HG03066 (cell line): ENCODE results near the gene SMIM24.
"Not testable (repeated sequence)": the region's sequence is repeated elsewhere in the genome, so short reads cannot be mapped to it uniquely, and the experiment has no call there.

Source experiments
- ATAC-seq: cut with Tn5 transposase; IDR thresholded peaks from one replicate; pipeline ENCODE4 v1.9.1; 2021; ENCODE audit warnings: low read depth; ENCODE audit not compliant: unreplicated experiment

Gene SMIM24

GRCh38 chr19:3457528-3458228, 22.6 kb downstream of the SMIM24 start:
- ATAC-seq, result no peak

GRCh38 chr19:3456925-3457527, 23.3 kb downstream of the SMIM24 start:
- ATAC-seq, result no peak

GRCh38 chr19:3455960-3456601, 24.2 kb downstream of the SMIM24 start:
- no peak for ATAC-seq

GRCh38 chr19:3455393-3455955, 24.9 kb downstream of the SMIM24 start:
- ATAC-seq, result no peak

GRCh38 chr19:3454656-3455392, 25.5 kb downstream of the SMIM24 start:
- no peak for ATAC-seq

GRCh38 chr19:3453840-3454239, 26.5 kb downstream of the SMIM24 start:
- ATAC-seq, result no peak

GRCh38 chr19:3452942-3453214, 27.4 kb downstream of the SMIM24 start:
- ATAC-seq, result not testable (repeated sequence)

GRCh38 chr19:3452171-3452941, 28.0 kb downstream of the SMIM24 start:
- ATAC-seq, result no peak

- no peak for ATAC-seq
Measured at GRCh38 chr19:3451451-3451866, 28.9 kb downstream of the SMIM24 start.

GRCh38 chr19:3450796-3451411, 29.4 kb downstream of the SMIM24 start:
- ATAC-seq, result no peak

GRCh38 chr19:3448616-3449334, 31.6 kb downstream of the SMIM24 start:
- no peak for ATAC-seq

- not testable (repeated sequence) for ATAC-seq
Measured at GRCh38 chr19:3446657-3447056, 33.7 kb downstream of the SMIM24 start.

GRCh38 chr19:3444695-3445234, 35.6 kb downstream of the SMIM24 start:
- ATAC-seq, result no peak

- ATAC-seq, result no peak
Measured at GRCh38 chr19:3443840-3444694, 36.3 kb downstream of the SMIM24 start.

- ATAC-seq, result no peak
Measured at GRCh38 chr19:3442487-3443071, 37.7 kb downstream of the SMIM24 start.

- ATAC-seq, result no peak
Measured at GRCh38 chr19:3441986-3442329, 38.4 kb downstream of the SMIM24 start.

GRCh38 chr19:3441089-3441985, 39.0 kb downstream of the SMIM24 start:
- ATAC-seq, result no peak
